Measurements from ENCODE around the gene S100A11.
"Not testable (repeated sequence)": the region's sequence is repeated elsewhere in the genome, so short reads cannot be mapped to it uniquely, and the experiment has no call there.

The S100A11 gene

DNA sequence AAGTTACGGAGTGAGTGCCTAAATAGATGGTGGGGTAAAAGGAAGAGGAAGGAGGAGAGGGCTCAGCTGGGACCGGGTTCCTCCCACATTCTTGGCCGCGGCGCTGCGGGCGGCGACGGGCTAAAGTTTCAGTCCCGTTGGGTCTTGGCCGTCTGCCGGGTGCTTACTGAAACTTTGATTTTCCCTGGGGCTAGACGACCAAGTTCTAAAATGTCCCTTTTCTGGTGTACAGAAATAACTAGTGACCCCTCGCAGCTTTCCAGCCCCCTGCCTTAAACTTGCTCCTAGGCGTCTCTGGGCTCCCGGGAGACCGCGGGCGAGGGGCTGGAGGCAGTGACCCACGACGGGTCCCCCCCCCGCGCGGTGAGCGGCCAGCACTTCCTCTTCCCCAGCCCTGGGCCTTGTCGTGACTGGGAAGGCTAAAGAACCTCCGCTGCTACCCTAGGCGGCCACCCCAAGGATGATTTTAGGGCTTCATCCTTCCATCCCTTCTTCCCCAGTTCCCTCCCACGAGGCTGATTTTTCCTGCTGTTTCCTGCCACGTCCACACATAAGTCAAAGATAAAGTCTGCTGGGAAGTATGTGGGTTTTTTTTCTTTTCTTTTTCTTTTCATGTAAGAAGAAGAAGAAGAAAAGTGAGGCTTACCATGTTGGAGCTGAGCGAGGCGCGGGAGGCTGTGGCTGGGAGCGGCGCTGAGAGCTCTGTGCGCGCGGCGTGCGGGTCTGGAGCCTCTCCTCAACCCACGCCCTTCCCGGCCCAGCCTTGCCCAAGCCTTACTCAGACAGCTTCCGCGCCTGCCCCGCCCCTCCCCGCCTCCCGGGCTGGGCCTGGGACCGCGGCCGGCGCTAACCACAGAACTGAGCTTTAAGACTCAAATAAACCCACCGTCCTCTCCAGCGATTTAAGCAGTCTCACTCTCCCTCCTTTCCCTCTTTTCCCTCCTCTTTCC lies at the start of gene S100A11:
Gene S100A11 (minus strand): TSS at position 738 of the 950 bp plus-strand sequence. CDS start 89 bp downstream, at position 649.
- POLR2A ChIA-PET (ENCODE audit: low non-redundant PET): interaction anchor here (0.6 to 1.4 kb wide), 4 partner anchors 11 to 1344 kb away, joined by 3 to 42 read pairs (median 8); no protein-coding TSS in a partner anchor
- TF ChIP-seq, protein P1, sequence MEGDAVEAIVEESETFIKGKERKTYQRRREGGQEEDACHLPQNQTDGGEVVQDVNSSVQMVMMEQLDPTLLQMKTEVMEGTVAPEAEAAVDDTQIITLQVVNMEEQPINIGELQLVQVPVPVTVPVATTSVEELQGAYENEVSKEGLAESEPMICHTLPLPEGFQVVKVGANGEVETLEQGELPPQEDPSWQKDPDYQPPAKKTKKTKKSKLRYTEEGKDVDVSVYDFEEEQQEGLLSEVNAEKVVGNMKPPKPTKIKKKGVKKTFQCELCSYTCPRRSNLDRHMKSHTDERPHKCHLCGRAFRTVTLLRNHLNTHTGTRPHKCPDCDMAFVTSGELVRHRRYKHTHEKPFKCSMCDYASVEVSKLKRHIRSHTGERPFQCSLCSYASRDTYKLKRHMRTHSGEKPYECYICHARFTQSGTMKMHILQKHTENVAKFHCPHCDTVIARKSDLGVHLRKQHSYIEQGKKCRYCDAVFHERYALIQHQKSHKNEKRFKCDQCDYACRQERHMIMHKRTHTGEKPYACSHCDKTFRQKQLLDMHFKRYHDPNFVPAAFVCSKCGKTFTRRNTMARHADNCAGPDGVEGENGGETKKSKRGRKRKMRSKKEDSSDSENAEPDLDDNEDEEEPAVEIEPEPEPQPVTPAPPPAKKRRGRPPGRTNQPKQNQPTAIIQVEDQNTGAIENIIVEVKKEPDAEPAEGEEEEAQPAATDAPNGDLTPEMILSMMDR (conservative IDR thresholded peaks at IDR 0.05; ENCODE audit: low read depth): no peak
- peak; percentile 84 for DNase-seq (ENCODE audit: low spot score)
- CTCF ChIA-PET: interaction anchor here (0.6 to 1.4 kb wide), 2 partner anchors 11 to 221 kb away, joined by 3 to 4 read pairs; no protein-coding TSS in a partner anchor
- H3K27ac ChIP-seq: peak within 1 kb of the TSS; percentile 97

DNA sequence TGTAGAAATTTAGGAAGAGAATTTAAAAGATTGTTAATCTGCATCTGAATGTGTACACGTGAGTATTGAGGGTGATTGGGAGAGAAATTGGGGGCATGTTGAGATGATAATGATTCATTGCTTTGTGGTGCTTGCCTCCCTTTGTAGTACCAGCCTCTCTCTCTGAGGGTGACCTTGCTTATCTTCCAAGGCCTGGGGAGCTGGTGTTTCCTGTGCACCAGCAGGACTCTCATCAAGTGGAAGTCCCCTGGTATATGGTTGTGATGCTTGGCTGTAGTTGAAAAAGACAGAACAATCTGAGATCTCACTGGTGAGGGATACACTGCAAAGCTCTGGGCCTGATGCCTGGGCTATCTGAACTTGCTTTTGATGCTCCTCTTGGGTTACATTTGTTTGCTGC lies 48.0 kb upstream of the S100A11 start:
- DNase-seq (ENCODE audit: low spot score): no peak
- no peak overlapping the region for H3K27ac ChIP-seq
- ChIA-PET CTCF (interaction anchor here (0.5 to 0.7 kb wide), 2 partner anchors 310 to 391 kb away, joined by 3 to 4 read pairs; no protein-coding TSS in a partner anchor), POLR2A (ENCODE audit: low non-redundant PET) (no interaction called here)
- TF ChIP-seq, protein P1 (conservative IDR thresholded peaks at IDR 0.05; ENCODE audit: low read depth): no peak

DNA sequence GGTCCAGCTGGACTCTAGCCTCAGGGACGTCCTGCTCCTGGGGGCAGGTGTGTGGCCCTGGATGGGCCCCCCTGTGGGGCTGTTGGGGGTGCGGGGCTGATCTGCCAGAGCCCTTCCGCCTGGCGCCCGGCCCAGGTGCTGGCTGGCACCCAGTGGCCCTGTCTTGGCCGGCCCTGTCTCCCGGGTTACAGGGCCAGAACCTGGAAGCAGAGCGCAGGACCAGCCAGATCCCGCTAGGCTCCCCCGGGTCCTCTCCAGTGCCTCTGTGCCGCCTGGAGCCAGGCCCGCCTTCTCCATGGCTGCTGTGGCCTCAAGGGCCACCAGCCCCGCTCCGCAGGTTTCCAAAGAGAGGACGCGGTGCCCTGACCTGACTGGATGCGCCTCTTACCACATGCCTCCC lies 44.2 kb upstream of the S100A11 start:
- CTCF ChIA-PET; POLR2A ChIA-PET (ENCODE audit: low non-redundant PET); H3K27ac ChIP-seq; DNase-seq (ENCODE audit: low spot score): not testable (repeated sequence)

DNA sequence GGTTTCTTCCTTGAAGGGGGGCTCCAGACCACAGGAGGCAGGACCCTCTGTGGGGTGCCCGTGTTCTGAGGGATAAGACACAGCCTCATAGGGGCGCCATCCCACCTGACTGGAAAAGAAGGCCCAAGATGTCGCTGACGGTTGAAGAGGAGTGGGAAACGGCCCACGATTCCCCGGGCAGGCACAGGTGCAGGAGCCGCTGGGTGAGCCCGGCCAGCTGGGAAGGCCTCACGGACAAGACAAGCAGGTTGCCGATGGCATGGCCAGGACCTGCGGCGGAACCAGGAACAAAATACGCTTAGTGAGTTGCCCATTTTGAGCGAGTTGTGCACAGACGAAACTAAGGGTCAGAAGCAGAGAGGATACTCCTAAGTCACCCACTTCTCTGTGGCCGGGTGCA lies 43.7 kb upstream of the S100A11 start:
- CTCF ChIA-PET; POLR2A ChIA-PET (ENCODE audit: low non-redundant PET); H3K27ac ChIP-seq; DNase-seq (ENCODE audit: low spot score): not testable (repeated sequence)

DNA sequence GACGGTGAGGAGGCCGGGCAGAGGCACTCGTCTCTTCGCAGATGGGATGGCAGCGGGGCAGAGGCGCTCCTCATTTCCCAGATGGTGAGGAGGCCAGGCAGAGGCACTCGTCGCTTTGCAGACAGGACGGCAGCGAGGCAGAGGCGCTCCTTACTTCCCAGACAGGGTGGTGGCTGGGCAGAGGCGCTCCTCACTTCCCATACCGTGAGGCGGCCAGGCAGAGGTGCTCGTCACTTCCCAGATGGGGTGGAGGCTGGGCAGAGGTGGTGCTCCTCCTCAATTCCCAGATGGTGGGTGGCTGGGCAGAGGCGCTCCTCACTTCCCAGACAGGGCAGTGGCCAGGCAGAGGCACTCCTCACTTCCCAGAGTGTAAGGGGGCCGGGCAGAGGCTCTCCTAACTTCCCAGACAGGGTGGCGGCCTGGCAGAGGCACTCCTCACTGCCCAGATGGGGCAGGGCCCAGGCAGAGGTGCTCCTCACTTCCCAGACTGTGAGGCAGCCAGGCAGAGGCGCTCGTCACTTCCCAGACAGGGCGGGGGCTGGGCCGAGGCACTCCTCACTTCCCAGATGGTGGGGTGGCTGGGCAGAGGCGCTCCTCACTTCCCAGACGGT lies 42.1 kb upstream of the S100A11 start:
- TF ChIP-seq, protein P1 (conservative IDR thresholded peaks at IDR 0.05; ENCODE audit: low read depth): no peak
- no peak for DNase-seq (ENCODE audit: low spot score)
- ChIA-PET CTCF (no interaction called here), POLR2A (ENCODE audit: low non-redundant PET) (no interaction called here)
- H3K27ac ChIP-seq: no peak overlapping the region

DNA sequence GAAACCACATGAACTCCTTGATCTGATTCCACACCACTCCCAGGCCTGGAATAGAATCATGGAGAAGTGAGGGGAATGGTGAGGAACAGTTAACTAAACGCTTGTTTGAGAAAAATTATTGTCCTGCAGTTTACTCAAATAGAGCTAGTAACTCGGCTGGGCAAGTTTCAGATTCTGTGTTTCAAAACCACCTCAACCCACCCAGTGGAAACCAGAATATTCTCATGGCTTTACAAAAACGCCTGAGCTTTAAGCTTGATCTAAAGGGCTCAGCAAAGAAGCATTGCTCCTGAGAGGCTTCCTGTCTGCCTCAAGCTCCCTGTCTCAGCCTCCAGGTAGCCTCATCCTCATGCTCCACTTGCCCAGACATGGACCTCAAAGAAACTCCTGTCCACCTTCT lies 35.5 kb upstream of the S100A11 start:
- ChIA-PET POLR2A (ENCODE audit: low non-redundant PET) (interaction anchor here (0.7 kb wide), 1 partner anchor 37 kb away, joined by 3 read pairs; no protein-coding TSS in a partner anchor), CTCF (no interaction called here)
- no peak for DNase-seq (ENCODE audit: low spot score)
- TF ChIP-seq, protein P1 (conservative IDR thresholded peaks at IDR 0.05; ENCODE audit: low read depth): no peak
- no peak overlapping the region for H3K27ac ChIP-seq

DNA sequence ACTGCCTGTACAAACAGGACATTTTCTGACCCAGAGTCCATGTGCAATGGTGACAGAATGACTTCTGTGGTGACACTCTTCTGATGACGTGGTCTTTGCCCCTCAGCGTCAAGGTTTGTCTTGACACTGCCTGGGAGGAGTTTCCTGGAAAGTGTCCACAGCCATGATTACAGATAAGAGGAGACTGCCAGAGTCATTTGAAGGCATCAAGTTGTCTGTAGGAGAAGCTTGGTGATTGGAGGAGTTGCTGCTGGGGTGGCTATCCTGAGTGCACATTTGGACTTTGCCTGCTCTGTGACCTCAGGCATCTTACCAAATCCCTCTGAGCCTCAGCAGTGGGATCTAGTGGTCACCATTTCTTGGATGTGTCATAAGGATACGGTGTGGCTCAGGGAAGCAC lies 34.3 kb upstream of the S100A11 start:
- DNase-seq (ENCODE audit: low spot score): no peak
- POLR2A ChIA-PET (ENCODE audit: low non-redundant PET): no interaction called here
- no peak overlapping the region for H3K27ac ChIP-seq
- TF ChIP-seq, protein P1 (conservative IDR thresholded peaks at IDR 0.05; ENCODE audit: low read depth): no peak
- CTCF ChIA-PET: interaction anchor here (0.9 kb wide), 1 partner anchor 18 kb away, joined by 3 read pairs; no protein-coding TSS in a partner anchor

Measured in RWPE1 (cell line).